HG03575 (cell line): ENCODE data around the gene APOA5.
"Not testable (repeated sequence)": the region's sequence is repeated elsewhere in the genome, so short reads cannot be mapped to it uniquely, and the experiment has no call there.

ENCODE experiments used
- ATAC-seq: cut with Tn5 transposase; IDR thresholded peaks from one replicate; pipeline ENCODE4 v1.9.1; 2021; ENCODE audit not compliant: unreplicated experiment, insufficient number of reproducible peaks, low FRiP score; ENCODE audit errors: extremely low read depth

The APOA5 gene

DNA sequence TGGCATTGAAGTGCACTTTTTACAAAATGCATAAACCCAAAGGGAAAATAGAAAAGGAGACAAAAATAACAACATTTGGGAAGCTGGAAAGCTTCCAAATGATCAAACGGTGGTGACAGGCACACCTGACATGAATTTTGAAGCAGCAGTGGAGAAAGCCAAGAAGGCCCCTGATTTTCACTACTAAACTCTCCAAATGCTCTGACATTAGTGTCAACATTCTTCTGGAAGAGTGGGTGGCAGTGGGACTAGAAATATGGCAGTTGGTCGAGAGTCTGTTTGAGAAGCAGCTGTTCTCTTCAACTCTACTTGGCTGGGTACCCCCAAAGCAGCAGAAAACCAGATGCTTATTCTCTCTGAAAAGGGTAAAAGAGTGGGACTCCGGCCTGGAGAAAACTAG, 12.3 kb upstream of the APOA5 start:
- no peak for ATAC-seq

DNA sequence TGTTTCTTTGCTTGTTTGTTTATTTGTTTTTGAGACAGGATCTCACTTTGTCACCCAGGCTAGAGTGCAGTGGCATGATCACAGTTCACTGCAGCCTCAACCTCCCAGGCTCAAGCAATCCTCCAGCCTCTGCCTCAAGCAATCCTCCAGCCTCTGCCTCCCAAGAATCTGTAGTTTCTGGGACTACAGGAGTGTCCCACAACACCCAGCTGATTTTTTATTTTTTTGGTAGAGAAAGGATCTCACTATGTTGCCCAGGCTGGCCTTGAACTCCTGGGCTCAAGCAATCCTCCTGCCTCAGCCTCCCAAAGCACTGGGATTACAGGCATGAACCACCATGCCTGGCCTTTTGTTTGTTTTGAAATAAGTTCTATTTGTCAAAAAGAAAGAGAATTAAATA, 10.0 kb upstream of the APOA5 start:
- ATAC-seq, result not testable (repeated sequence)

DNA sequence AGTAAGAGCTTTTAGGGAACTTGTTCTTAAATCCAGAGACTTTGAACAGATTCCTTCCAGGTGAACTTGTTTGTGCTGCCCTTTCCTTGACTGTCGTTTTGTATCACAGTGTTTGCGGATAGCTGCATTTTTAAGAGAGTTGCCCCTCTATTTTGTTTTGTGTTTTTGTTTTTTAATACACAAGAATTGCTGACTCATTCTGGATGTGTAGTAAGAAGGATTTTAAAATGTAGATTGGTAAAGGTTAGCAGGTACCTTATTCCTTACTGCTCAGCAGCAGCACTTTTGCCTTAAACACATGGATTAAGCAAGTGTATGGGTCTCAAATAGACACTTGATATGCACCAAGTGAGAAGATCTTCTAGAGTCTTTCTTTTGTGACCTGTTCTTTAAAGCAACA, 8.9 kb upstream of the APOA5 start:
- ATAC-seq, result no peak

DNA sequence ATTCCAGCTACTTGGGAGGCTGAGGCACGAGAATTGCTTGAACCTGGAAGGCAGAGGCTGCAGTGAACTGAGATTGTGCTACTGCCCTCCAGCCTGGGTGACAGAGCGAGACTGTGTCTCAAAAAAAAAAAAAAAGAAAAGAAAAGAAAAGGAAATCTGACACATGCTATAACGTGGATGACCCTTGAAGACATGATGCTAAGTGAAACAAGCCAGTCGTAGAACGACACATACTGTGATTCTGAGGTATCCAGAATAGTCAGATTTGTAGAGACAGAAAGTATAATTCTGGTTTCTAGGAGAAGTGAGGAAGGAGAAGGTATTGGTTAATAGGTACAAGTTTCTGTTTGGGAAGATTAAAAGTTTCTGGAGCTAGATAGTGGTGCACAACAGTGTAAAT, 6.7 kb upstream of the APOA5 start:
- ATAC-seq, result no peak

GRCh38 chr11:116797816-116798215, 6.1 kb upstream of the APOA5 start:
- ATAC-seq, result no peak

DNA sequence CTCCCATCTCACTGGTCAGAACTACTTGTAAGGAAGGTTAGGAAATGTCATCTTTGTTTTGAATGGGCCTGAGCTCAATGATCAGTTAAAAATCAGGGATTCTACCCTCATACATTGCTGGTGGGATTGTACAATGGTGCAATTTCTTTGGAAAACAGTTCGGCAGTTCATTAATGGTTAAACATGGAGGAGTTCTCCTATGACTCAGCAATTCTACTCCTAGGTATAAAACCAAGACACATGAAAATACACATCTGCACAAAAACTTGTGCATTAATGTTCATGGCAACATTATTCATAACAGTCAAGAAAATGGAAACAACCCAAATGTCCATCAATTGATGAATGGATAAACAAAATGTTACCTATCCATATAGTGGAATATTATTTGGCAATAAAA, 4.9 kb upstream of the APOA5 start:
- ATAC-seq, result no peak

DNA sequence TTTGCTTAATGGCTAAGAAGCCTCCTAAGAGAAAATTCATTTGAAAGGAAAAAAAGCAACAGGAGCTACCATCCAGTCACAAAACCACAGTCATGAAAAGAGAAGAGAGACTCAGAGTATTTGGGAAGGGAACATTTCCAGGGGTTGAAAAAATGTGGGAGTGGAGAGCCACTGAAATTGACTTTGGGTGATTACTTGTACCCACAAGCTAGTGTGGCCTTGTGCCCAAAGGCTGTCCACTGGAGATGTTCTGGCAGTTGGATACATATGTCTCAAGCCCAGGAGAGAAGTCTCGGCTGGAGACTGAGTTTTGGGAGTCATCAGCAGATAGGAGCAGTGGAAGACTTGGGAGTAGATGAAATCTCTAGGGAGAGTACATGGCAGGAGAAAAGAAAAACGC, 3.2 kb upstream of the APOA5 start:
- no peak for ATAC-seq

DNA sequence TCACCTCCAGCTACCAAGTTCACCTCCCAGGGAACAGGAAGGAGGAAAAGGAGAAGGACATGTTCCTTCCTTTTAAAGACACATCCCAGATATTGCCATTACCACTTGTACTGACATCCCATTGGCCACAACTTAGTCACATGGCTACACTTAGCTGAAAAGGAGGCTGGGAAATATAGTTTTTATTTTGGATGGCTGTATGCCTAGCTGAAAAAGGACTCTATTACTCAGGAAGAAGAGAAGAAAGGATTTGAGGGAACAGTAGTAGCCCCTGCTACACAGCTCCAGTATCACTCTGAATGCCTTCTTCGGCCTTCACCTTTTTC, 2.1 kb upstream of the APOA5 start:
- no peak for ATAC-seq

GRCh38 chr11:116792869-116793771, 1.4 kb upstream of the APOA5 start:
- ATAC-seq, result no peak

- no peak for ATAC-seq
These were observed 627 bp upstream of the APOA5 start for GRCh38 chr11:116792144-116792868.

DNA sequence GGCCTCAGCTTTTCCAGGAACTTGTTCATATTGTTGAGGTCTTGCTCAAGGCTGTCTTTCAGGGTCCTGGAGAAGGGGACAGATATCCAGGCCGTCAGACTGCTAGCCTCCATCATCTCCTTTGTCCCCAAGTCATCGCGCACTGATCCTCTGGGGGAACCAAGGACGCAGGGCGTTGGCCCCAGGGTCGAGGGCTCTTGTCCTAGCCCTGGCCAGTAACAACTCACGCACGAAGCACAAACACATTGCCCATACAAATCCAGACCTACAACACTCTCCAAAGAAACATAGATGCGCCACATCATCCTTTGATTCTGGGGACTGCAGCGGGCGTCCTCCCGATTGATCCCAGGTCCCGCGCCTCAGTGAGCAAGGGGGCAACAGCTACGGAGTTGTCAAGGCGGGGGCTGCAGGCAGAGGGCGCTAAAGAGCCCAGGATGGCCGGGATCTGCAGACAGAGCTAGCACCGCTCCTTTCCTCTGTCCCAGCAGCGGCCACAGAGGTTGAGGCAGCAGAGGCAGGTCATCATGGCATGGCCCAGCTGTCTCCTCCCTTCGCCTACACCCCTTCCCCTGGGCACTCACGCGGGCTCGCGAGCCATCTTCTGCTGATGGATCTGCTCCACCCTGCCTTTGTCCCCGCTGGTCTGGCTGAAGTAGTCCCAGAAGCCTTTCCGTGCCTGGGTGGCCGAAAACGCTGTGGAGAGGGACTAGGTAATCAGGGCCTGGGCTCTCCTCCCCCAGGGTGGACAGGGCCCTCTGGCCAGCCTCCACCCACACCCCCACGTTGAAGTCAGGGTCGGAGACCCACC, 472 bp downstream of the APOA5 start:
- ATAC-seq, result no peak

- no peak for ATAC-seq
These were observed 1.3 kb downstream of the APOA5 start for GRCh38 chr11:116790167-116791001.

DNA sequence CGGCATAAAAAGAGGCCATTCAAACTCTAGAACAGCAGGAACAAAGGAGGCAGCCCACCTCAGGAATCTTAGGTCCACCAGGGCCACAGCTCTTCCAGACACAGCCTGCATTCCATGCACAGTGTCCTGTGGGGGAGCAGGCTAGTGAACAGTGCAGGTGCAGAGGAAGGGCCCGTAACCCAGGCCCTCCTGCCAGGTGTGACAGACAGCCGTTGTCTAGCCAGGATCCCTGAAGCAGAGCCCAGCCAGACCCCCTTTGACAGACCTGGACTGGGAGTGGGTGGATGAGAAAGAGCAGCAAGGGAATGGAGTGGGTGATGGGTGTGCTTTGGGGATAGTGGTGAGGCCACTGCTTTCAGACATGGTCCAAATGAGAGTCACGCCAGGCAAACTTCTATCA, 2.7 kb downstream of the APOA5 start:
- ATAC-seq, result no peak

- ATAC-seq, result no peak
These were observed 3.1 kb downstream of the APOA5 start for GRCh38 chr11:116788534-116788933.

DNA sequence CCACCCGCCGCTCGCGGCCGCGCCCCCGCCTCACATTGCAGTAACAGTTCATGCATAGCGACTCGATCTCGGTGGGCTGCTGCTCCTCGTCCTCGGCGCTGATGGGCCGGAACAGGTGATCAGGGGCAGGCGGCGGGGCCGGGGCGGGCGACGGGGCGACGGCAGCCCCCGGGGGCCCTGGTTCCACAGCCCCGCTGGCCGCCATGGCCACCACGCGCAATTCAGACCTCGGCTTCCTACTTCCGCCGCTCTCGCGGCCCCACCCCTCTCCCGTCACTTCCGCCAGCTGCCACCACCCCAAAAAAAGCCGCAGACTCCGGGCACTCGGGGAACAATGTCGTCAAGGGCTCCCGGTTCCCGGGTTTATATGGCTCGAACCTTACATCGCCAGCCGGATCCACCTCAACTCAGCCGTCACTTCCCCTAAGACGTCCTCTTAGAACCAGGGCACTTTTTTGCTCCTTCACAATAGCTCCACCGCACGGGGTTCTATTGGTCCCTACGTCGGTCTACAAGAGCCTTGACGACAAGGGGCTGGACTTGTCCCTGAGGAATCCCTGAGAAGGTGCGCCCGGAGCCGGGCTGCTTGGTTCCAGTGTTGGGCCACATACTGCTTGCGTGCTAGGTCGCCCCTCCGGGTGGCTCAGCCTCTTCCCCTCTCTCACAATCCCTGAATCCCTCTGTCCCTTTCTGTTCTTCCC, 3.7 kb downstream of the APOA5 start, which contains the start of gene ZPR1:
Gene ZPR1 (minus strand): TSS at position 238 of the 701 bp plus-strand sequence. CDS start 33 bp downstream, at position 205.
- ATAC-seq, result no peak

DNA sequence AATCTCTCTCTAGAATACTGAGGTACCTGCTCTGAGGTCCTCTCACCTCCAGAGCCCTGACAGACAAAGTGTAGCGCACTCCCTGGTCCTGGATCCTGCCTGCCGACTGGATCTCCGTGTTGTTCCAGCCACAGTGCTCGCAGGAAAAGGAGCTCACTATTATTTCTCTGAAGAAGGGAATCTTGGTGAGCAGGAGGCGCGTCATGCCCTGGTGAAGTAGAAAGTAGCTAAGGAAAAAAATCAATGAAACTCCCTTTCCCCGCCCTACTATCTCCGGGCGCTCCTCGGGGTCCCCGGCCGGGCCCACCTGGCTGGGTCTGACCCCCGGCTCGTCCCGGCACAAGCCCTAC, 4.3 kb downstream of the APOA5 start:
- ATAC-seq, result no peak

- no peak for ATAC-seq
These were observed 4.7 kb downstream of the APOA5 start for GRCh38 chr11:116786966-116787365.

GRCh38 chr11:116786326-116786725, 5.4 kb downstream of the APOA5 start:
- no peak for ATAC-seq
